Upper lobe of left lung (tissue), 6 donors: Measurements from ENCODE around the gene ZFYVE16. TPM values are rescaled to one million over a fixed set of nuclear protein-coding genes. Genes with fewer than 3 reads are reported as not detected.
"Not testable (repeated sequence)": the region's sequence is repeated elsewhere in the genome, so short reads cannot be mapped to it uniquely, and the experiment has no call there.

Source experiments
- ATAC-seq, 2 donors: fragments of 200-7000 bp; cut with Tn5 transposase; one replicate each; pipeline ENCODE4 v1.9.1; 2022; ENCODE audit warnings: mild to moderate bottlenecking in 2 of 2, moderate library complexity in 2 of 2; ENCODE audit not compliant: low FRiP score in 2 of 2
- DNase-seq, 2 donors: peaks; one replicate each; pipeline ENCODE4 v3.0.0-alpha.2; 2019 to 2020
- H3K27ac ChIP-seq, 4 donors: fragments of 200-600 bp; sonication (generic); one replicate each; pipeline ENCODE4 v1.5.1; 2016 to 2019
- H3K27me3 ChIP-seq, 4 donors: fragments of 200-600 bp; sonication (generic); one replicate each; pipeline ENCODE4 v1.5.1; 2017 to 2019
- H3K36me3 ChIP-seq, 4 donors: fragments of 200-600 bp; sonication (generic); one replicate each; pipeline ENCODE4 v1.5.1; 2016 to 2019
- H3K4me1 ChIP-seq, 4 donors: fragments of 200-600 bp; sonication (generic); one replicate each; pipeline ENCODE4 v1.5.1; 2018 to 2019
- H3K4me3 ChIP-seq, 4 donors: fragments of 200-600 bp; sonication (generic); one replicate each; pipeline ENCODE4 v1.5.1; 2017 to 2019; ENCODE audit warnings: mild to moderate bottlenecking in 2 of 4, moderate library complexity in 1 of 4
- H3K9me3 ChIP-seq, 4 donors: fragments of 200-600 bp; sonication (generic); one replicate each; pipeline ENCODE4 v1.5.1; 2018 to 2019
- CTCF ChIP-seq, 6 experiments: fragments of 450-650 bp in 4 of 6; fragments of 200-600 bp in 2 of 6; sonication (generic) in 2 of 6; IDR thresholded peaks; one replicate each; pipeline ENCODE4 v1.5.1; 2016 to 2019; ENCODE audit warnings: antibody characterized with exemption in 6 of 6
- EP300 ChIP-seq, 4 donors: sonication (generic); formaldehyde crosslinking; IDR thresholded peaks; one replicate each; pipeline ENCODE4 v1.5.1; 2017; ENCODE audit warnings: antibody characterized with exemption in 4 of 4, control low read depth in 2 of 4
- POLR2A ChIP-seq, 4 donors: fragments of 450-650 bp; IDR thresholded peaks; one replicate each; pipeline ENCODE4 v1.5.1; 2016 to 2017; ENCODE audit warnings: antibody characterized with exemption in 4 of 4, mild to moderate bottlenecking in 2 of 4
- POLR2AphosphoS5 ChIP-seq, 2 donors: sonication (generic); formaldehyde crosslinking; IDR thresholded peaks; one replicate each; pipeline ENCODE4 v1.5.1; 2017; ENCODE audit warnings: antibody characterized with exemption in 2 of 2
- WGBS, 2 donors: methylation state at CpG; one replicate each; pipeline ENCODE4 v1.1.5; 2017 to 2018; 5-methylcytosine and 5-hydroxymethylcytosine counted together
- total RNA-seq, 6 donors: library from RNA; depleted of rRNA in 4 of 6; stranded (reverse); fragments of >200 nt in 4 of 6; gene quantifications; one replicate each; pipeline versions ENCODE4 v1.1.0 to v1.2.1, GENCODE V29; 2016 to 2021
- donor health status: DM: no; HTN: no; CAD: no; lungs with moderate emphysema.
- donor health status: DM: no; HTN: yes; CAD: no; lungs with severe emphysema.

ZFYVE16 gene
- total RNA-seq, 6 donors from 2014 or later = 27.7 to 52.4 (median 40.2) TPM

GRCh38 chr5:80463269-80463668 is 55.4 kb downstream of the ZFYVE16 start:
- DNase-seq (no peak), ATAC-seq (no peak)
- 96 to 99% methylated on average over 4 of the region's 4 CpGs for WGBS, 2 donors
- TF ChIP-seq POLR2A (IDR thresholded peaks at IDR 0.05) = no peak
- TF ChIP-seq POLR2AphosphoS5 (IDR thresholded peaks at IDR 0.05) = no peak
- TF ChIP-seq CTCF (IDR thresholded peaks at IDR 0.05) = no peak
- TF ChIP-seq EP300 (IDR thresholded peaks at IDR 0.05) = no peak
- Histone ChIP-seq H3K27me3 (no peaks in the 10 kb centered on the region), H3K36me3 (peaks cover 8 to 72% (median 28%) of the 10 kb centered on the region in 4 donors), H3K4me1 (peaks cover 0 to 11% (median 8%) of the 10 kb centered on the region in 4 donors), H3K27ac (no peak overlapping the region), H3K4me3 (no peak overlapping the region), H3K9me3 (peaks cover 0 to 11% (median 5%) of the 10 kb centered on the region in 4 donors)

GRCh38 chr5:80466669-80467485 is 59.0 kb downstream of the ZFYVE16 start:
- DNase-seq (no peak), ATAC-seq (peak in 1 of 2 donors; percentile 60)
- Histone ChIP-seq H3K36me3 (peaks cover 0 to 61% (median 29%) of the 10 kb centered on the region in 4 donors), H3K9me3 (peaks cover 5 to 18% (median 10%) of the 10 kb centered on the region in 4 donors), H3K27ac (peak overlapping the region in 1 of 4 donors; percentile 49), H3K4me3 (no peak overlapping the region), H3K27me3 (no peaks in the 10 kb centered on the region), H3K4me1 (peaks cover 0 to 11% (median 8%) of the 10 kb centered on the region in 4 donors)
- no peak for TF ChIP-seq CTCF (IDR thresholded peaks at IDR 0.05)
- TF ChIP-seq POLR2AphosphoS5 (IDR thresholded peaks at IDR 0.05) = no peak
- no peak for TF ChIP-seq EP300 (IDR thresholded peaks at IDR 0.05)
- TF ChIP-seq POLR2A (IDR thresholded peaks at IDR 0.05) = no peak
- WGBS, 2 donors = 69 to 70% methylated on average over 4 of the region's 4 CpGs

GRCh38 chr5:80468131-80468530 is 60.3 kb downstream of the ZFYVE16 start:
- Histone ChIP-seq H3K27ac (no peak overlapping the region), H3K4me3 (no peak overlapping the region), H3K27me3 (no peaks in the 10 kb centered on the region), H3K36me3 (peaks cover 0 to 52% (median 22%) of the 10 kb centered on the region in 4 donors), H3K4me1 (peaks cover 0 to 11% (median 8%) of the 10 kb centered on the region in 4 donors), H3K9me3 (peaks cover 5 to 12% (median 7%) of the 10 kb centered on the region in 4 donors)
- no peak for ATAC-seq
- DNase-seq = no peak
- WGBS, 2 donors = 100% methylated on average over 1 of the region's 1 CpG
- TF ChIP-seq EP300 (IDR thresholded peaks at IDR 0.05) = no peak
- no peak for TF ChIP-seq POLR2A (IDR thresholded peaks at IDR 0.05)
- TF ChIP-seq CTCF (IDR thresholded peaks at IDR 0.05) = no peak
- TF ChIP-seq POLR2AphosphoS5 (IDR thresholded peaks at IDR 0.05) = no peak

GRCh38 chr5:80470631-80471030 is 62.8 kb downstream of the ZFYVE16 start:
- H3K27me3 ChIP-seq, H3K9me3 ChIP-seq, ATAC-seq, H3K4me3 ChIP-seq, DNase-seq, H3K27ac ChIP-seq: not testable (repeated sequence)
- Histone ChIP-seq H3K4me1 (peaks cover 0 to 11% (median 8%) of the 10 kb centered on the region in 4 donors), H3K36me3 (peaks cover 0 to 61% (median 30%) of the 10 kb centered on the region in 4 donors)
- WGBS, 2 donors = 93 to 95% methylated on average over 2 of the region's 2 CpGs

GRCh38 chr5:80474929-80475328 is 67.1 kb downstream of the ZFYVE16 start:
- Histone ChIP-seq H3K4me1 (no peaks in the 10 kb centered on the region), H3K4me3 (no peak overlapping the region), H3K9me3 (peaks cover 5 to 6% (median 6%) of the 10 kb centered on the region in 4 donors), H3K36me3 (peaks cover 0 to 61% (median 22%) of the 10 kb centered on the region in 4 donors), H3K27me3 (no peaks in the 10 kb centered on the region), H3K27ac (no peak overlapping the region)
- TF ChIP-seq POLR2AphosphoS5 (IDR thresholded peaks at IDR 0.05) = no peak
- no peak for TF ChIP-seq EP300 (IDR thresholded peaks at IDR 0.05)
- no peak for TF ChIP-seq POLR2A (IDR thresholded peaks at IDR 0.05)
- no peak for TF ChIP-seq CTCF (IDR thresholded peaks at IDR 0.05)
- DNase-seq (no peak), ATAC-seq (no peak)
- 96 to 100% methylated on average over 2 of the region's 2 CpGs for WGBS, 2 donors
